Neutrophil (primary cell): ENCODE results near the gene CCND2.
A peak's percentile ranks its signal among the peaks of the same experiment; 100 is the strongest.
"Not testable (repeated sequence)": the region's sequence is repeated elsewhere in the genome, so short reads cannot be mapped to it uniquely, and the experiment has no call there.

Experiments
- H3K27ac ChIP-seq: fragments of 200-600 bp; sonication (generic); 2 replicates; pipeline ENCODE4 v1.5.1; 2016; ENCODE audit warnings: mild to moderate bottlenecking, moderate library complexity
- H3K27me3 ChIP-seq: fragments of 200-600 bp; sonication (generic); 2 replicates; pipeline ENCODE4 v1.6.0; 2016; ENCODE audit warnings: mild to moderate bottlenecking
- H3K36me3 ChIP-seq: fragments of 200-600 bp; sonication (generic); 2 replicates; pipeline ENCODE4 v1.5.1; 2017
- H3K4me1 ChIP-seq, 2 experiments: fragments of 200-600 bp in 1 of 2; sonication (generic) in 1 of 2; 1 replicate in 1 of 2; 2 replicates in 1 of 2; pipeline versions ENCODE4 v1.5.1 to v1.6.1; 2013 to 2016; ENCODE audit warnings: low read depth in 1 of 2, low read length in 1 of 2, mild to moderate bottlenecking in 1 of 2, moderate library complexity in 1 of 2; ENCODE audit not compliant: control insufficient read depth in 1 of 2, insufficient read depth in 1 of 2
- H3K4me3 ChIP-seq, 2 experiments: fragments of 200-600 bp in 1 of 2; sonication (generic) in 1 of 2; 1 replicate in 1 of 2; 2 replicates in 1 of 2; pipeline ENCODE4 v1.5.1; 2013 to 2016; ENCODE audit warnings: low read depth in 1 of 2, low read length in 1 of 2, mild to moderate bottlenecking in 1 of 2, moderate library complexity in 1 of 2
- H3K9me3 ChIP-seq: fragments of 200-600 bp; sonication (generic); 2 replicates; pipeline ENCODE4 v1.5.1; 2016
- TF ChIP-seq, protein P1 (sequence below): fragments of 200-600 bp; sonication (generic); IDR thresholded peaks from 2 replicates; pipeline ENCODE4 v1.5.1; 2016; ENCODE audit warnings: antibody characterized with exemption

The CCND2 gene

DNA sequence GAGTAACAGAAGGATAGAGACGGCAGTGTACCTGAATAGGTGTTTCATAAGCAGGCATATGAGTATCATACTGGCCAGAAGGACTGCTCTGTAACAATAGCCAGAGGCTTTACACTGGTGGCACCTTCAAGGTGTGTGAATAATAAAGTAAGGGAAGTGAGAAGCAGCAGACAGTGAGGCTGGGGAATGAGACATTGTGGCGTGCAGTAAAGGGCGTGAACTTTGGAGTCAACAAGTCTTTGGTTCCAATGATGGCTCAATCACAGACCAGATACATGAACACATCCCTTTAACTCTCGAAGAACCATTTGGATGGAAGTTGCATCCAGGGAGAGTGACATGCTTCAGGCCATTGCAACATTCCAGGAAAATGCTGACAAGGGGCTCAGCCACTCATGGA lies 32.0 kb upstream of the CCND2 start:
- Histone ChIP-seq H3K9me3 (no peaks in the 10 kb centered on the region), H3K4me1 (peaks cover 60 to 63% of the 10 kb centered on the region in 2 experiments), H3K27me3 (no peaks in the 10 kb centered on the region), H3K27ac (peak overlapping the region; percentile 47), H3K4me3 (no peak overlapping the region), H3K36me3 (no peaks in the 10 kb centered on the region)
- TF ChIP-seq, protein P1, sequence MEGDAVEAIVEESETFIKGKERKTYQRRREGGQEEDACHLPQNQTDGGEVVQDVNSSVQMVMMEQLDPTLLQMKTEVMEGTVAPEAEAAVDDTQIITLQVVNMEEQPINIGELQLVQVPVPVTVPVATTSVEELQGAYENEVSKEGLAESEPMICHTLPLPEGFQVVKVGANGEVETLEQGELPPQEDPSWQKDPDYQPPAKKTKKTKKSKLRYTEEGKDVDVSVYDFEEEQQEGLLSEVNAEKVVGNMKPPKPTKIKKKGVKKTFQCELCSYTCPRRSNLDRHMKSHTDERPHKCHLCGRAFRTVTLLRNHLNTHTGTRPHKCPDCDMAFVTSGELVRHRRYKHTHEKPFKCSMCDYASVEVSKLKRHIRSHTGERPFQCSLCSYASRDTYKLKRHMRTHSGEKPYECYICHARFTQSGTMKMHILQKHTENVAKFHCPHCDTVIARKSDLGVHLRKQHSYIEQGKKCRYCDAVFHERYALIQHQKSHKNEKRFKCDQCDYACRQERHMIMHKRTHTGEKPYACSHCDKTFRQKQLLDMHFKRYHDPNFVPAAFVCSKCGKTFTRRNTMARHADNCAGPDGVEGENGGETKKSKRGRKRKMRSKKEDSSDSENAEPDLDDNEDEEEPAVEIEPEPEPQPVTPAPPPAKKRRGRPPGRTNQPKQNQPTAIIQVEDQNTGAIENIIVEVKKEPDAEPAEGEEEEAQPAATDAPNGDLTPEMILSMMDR = no peak

- Histone ChIP-seq H3K9me3 (no peaks in the 10 kb centered on the region), H3K36me3 (no peaks in the 10 kb centered on the region), H3K4me3 (peak overlapping the region in 1 of 2 experiments; percentile 5), H3K4me1 (peaks cover 60 to 63% of the 10 kb centered on the region in 2 experiments), H3K27ac (peak overlapping the region; percentile 50), H3K27me3 (no peaks in the 10 kb centered on the region)
- TF ChIP-seq, protein P1 = no peak
Measured at GRCh38 chr12:4242595-4242994, 31.0 kb upstream of the CCND2 start.

- TF ChIP-seq, protein P1 = no peak
- H3K27ac ChIP-seq = peak overlapping the region; percentile 50
- peaks cover 60 to 63% of the 10 kb centered on the region in 2 experiments for H3K4me1 ChIP-seq
- no peaks in the 10 kb centered on the region for H3K9me3 ChIP-seq
- H3K27me3 ChIP-seq = no peaks in the 10 kb centered on the region
- H3K4me3 ChIP-seq = peak overlapping the region in 1 of 2 experiments; percentile 5
- no peaks in the 10 kb centered on the region for H3K36me3 ChIP-seq
Measured at GRCh38 chr12:4243091-4243490, 30.5 kb upstream of the CCND2 start.

DNA sequence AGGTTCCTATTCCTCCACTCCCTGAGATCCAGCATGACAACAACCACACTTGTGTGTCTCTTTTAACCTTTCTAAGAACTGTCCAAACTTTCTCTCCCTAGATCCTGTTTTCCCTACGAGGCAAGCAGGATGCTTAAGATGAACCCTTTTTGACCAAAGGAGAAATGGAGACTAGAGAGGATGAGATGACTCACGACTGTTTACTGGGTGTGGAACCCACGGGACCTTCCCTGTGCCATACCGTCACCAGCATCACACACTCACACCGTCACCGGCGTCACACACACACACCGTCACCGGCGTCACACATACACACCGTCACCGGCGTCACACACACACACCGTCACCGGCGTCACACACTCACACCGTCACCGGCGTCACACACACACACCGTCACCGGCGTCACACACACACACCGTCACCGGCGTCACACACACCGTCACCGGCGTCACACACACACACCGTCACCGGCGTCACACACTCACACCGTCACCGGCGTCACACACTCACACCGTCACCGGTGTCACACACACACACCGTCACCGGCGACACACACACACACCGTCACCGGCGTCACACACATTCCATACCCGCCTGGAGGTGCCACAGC lies 30.0 kb upstream of the CCND2 start:
- H3K9me3 ChIP-seq, H3K36me3 ChIP-seq, H3K27me3 ChIP-seq: not testable (repeated sequence)
- peaks cover 60 to 63% of the 10 kb centered on the region in 2 experiments for H3K4me1 ChIP-seq
- peak overlapping the region; percentile 50 for H3K27ac ChIP-seq
- H3K4me3 ChIP-seq = peak overlapping the region in 1 of 2 experiments; percentile 5

- no peak overlapping the region for H3K27ac ChIP-seq
- no peaks in the 10 kb centered on the region for H3K27me3 ChIP-seq
- TF ChIP-seq, protein P1 = no peak
Measured at GRCh38 chr12:4244868-4245267, 28.7 kb upstream of the CCND2 start.

GRCh38 chr12:4245446-4245845 lies 28.1 kb upstream of the CCND2 start:
- H3K36me3 ChIP-seq = no peaks in the 10 kb centered on the region
- TF ChIP-seq, protein P1 = no peak
- H3K27ac ChIP-seq = peak overlapping the region; percentile 55
- H3K27me3 ChIP-seq = no peaks in the 10 kb centered on the region
- H3K9me3 ChIP-seq = no peaks in the 10 kb centered on the region
- peaks cover 51 to 55% of the 10 kb centered on the region in 2 experiments for H3K4me1 ChIP-seq
- no peak overlapping the region for H3K4me3 ChIP-seq

More at GRCh38 chr12:4244868-4245267, 28.7 kb upstream of the CCND2 start:
- Histone ChIP-seq H3K9me3 (no peaks in the 10 kb centered on the region), H3K4me1 (peaks cover 57 to 61% of the 10 kb centered on the region in 2 experiments), H3K36me3 (no peaks in the 10 kb centered on the region), H3K4me3 (no peak overlapping the region)
